GM11168 (cell line): Measurements from ENCODE around the gene WDR19.
"Not testable (repeated sequence)": the region's sequence is repeated elsewhere in the genome, so short reads cannot be mapped to it uniquely, and the experiment has no call there.

Source experiments
- in situ Hi-C: fragments of 300-500 bp; cut with MboI; formaldehyde crosslinking; loops from one replicate; pipeline ENCODE4 v1.12.0; 2022; ENCODE audit warnings: low sequenced_read_pairs; ENCODE audit not compliant: unreplicated experiment

Gene WDR19

DNA sequence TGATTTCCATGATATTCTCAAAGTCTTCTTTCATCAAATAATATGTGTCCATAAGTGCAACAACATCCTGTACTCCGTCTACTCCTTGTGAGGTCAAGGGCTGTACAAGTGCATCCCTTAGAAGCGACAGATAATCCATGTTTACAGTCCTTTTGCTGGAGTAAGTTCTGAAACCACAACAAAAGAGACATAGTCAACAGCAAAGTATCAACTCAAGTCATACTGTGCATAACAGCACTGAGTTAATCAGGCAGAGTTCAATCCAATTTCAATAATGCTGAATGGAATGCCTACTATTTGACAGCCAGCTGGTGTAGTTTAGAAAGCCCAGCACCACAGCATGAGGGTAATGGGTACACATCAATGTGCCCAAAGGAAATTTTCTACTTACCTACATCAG, 109.4 kb downstream of the WDR19 start:
- in situ Hi-C loops = no loop called here

DNA sequence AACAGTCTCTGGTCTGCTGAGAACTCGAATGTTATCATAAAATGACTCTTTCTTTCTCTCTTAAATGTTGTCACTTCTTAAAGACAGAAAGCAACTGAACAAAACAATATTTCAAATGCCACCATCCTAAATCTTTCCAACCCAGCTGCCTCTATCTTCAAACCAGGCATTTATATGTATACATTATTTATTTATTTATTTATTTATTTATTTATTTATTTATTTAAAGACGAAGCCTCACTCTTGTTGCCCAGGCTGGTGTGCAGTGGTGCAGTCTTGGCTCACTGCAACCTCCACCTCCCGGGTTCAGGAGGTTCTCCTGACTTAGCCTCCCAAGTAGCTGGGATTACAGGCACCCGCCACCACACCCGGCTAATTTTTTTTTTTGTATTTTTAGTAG, 110.1 kb downstream of the WDR19 start:
- in situ Hi-C loops = not testable (repeated sequence)

DNA sequence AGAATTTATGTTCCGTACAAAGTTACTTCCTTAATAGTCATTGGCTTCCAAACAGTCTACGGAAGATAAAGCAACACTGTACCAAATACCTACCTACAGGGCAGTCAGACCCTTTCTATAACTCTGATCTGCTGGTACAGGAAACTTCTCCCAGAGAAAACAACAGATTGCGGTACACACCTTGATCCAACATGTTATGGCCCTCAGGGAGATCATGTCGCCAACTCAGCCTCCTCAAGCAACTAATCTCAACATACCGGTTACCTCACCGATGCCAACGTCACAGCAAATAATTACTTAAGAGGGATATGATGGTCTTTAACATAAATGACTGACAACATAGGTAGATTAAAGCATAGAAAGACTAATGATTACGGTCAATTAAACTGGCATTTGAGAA, 113.5 kb downstream of the WDR19 start:
- in situ Hi-C loops = no loop called here

DNA sequence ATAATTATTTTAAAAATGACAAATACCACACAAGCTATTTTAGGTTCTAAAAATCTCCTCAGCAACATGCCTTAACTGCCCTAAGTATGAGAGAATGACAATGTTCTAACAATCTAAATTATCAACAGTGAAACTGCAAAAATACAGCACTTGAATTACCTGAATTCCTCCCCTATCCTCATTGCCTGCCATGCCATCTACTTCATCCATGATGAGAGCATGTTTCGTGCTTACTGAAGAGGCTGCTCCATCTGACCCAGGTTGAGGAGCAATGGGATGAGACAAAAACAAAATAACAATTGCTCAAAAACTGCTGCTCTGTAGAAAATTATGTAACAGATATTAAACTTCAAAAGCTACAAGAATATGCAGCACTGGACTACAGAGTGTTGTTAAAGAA, 120.6 kb downstream of the WDR19 start:
- in situ Hi-C loops = no loop called here

DNA sequence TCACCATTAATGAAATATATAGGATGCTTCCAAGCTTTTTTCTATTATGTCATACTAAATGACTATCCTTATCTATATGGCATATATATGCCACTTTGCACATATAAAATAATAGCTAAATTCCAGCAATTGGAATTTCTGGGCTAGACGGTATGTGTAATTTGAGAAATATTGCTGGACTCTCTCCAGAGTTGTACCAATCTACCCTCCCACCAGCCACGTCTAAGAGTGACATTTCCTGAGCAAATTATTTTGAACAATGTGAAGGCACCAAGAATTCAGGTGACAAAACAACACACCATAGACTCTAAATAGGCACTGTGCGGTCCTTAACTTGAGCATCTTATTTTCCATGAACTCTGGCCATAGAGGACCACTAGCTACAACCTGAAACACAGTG, 121.5 kb downstream of the WDR19 start:
- in situ Hi-C loops = no loop called here

DNA sequence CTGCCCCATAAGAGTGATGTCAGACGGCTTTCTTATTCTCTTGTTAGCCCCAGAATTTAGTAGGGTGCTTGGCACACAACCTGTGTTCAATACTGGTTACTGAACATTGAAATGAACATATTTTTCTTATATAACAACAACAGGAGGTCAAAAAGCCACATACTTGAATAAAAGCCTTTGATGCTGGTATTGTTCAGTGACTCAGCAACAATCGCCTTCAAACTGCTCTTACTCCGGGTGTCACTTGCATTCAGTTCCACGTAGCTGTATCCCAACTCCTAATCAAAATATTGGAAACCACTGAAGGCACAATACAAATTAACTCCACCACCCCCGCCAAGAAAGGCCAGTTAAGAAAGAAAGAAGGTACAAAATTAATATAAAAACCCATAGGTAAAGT, 122.3 kb downstream of the WDR19 start:
- in situ Hi-C loops = no loop called here

DNA sequence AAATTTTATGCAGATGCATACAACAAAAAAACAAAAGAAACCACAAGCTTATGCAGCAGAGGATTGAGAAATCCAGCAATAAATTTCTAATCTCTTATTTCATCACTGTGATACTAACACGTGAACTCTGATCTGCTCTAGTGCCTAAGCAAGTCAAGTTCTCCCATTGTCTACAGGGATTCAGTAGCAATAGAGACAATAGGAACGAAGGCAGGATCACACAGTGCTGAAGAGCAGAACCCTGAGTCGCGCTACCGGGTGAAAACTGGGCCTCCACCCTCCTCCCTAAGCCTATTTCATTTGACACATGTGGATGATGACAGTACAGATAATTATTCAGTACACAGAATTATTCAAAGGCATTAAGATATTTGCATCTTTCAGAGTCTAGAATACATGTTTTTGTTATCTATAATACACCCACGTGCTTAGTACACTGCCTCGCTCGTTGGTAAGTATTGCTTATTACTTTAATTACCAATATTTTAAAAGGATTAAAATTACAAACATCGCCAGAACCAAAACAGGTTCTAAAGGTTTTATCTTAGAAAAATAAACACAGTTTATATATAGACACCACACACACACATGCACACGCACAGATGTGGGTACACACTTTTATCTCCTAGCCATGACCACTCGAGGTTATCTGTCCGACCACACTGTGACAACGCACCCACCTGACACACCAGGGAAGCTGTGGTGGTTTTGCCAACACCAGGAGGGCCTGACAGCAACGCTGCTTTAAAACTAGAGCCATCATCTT, 123.8 kb downstream of the WDR19 start:
- in situ Hi-C loops = no loop called here

DNA sequence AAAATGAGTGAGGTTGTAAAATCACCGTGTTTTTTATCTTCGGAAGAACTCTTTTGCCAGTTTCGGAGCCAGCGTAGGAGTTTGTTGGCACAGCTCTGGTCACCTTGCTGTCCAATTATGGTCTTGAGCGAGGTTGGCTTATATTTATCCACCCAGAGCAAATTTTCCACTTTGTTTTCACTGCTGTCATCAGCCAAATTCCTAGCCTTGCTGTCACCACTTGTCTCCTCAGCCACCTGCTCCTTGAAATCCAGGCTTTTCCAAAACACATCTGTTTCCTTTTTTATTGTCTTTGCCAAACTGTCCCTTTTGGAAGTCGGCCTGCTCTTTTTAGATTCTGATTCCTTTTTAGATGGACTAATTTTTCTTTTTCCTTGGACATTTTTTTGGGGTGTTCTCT, 126.3 kb downstream of the WDR19 start:
- in situ Hi-C loops = no loop called here

DNA sequence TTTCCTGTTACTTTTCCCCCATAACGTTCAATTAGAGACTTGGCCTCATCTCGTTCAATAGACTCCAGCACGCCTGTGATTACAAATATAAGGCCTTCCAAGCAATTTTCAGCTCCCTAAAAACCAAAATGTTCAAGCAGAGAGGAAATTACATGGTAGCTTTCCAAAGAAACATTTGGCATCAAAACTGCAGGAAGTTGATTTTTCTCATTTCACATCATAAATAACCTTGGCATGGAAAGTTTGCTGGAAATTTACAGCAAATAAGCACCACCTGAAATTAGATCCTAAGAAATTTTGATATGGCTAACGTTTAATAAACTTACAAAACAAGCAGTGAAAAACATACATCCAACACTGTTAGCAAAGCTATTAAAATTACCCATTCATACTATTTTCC, 130.5 kb downstream of the WDR19 start:
- in situ Hi-C loops = no loop called here

DNA sequence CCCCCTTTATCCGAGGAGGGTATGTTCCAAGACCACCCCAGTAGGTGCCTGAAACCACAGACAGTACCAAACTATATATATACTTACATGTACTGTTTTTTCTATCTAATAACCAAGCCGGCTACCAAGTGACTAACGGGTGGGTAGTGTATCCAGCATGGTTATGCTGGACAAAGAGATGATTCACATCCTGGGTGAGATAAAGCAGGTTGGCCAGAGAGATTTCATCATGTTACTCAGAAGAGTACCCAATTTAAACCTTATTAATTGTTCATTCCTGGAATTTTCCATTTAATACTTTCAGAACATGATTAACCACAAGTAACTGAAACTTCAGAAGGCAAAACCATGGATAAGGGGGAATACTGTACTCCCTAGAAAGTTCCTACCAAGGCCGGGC, 137.3 kb downstream of the WDR19 start:
- in situ Hi-C loops = no loop called here

DNA sequence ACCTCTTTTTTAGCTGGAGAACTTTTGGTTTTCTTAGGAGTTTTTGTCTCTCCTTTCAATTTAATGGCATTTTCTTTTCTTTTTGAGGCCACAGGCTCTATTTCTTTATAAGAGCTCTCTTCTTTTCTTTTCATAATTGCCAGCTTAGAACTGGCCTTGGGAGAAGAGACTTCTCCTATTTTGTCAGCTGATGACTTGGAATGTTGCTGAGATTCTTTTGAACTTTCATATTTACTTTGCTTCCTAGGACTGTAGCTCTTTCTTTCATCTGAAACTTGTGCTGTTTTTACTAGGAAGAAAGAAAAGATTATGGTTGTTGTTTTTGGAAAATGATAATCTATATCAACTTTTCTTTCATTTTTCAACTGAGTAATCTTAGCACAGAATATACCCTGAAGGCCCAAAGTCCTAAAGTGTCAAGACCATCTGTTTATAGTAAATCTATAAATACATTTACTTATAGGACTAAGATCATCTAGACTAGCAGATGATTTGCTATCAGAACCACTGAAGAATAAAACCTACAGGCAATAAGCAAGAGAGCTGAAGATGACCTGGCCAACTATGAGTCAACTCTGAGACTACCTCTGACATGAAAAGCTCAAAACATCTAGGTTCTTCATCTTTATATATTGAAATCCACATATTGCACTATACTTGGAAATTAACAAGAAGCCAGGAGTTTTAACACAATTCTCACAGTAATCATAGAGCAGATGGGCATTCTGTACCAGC, 138.2 kb downstream of the WDR19 start:
- in situ Hi-C loops = no loop called here

DNA sequence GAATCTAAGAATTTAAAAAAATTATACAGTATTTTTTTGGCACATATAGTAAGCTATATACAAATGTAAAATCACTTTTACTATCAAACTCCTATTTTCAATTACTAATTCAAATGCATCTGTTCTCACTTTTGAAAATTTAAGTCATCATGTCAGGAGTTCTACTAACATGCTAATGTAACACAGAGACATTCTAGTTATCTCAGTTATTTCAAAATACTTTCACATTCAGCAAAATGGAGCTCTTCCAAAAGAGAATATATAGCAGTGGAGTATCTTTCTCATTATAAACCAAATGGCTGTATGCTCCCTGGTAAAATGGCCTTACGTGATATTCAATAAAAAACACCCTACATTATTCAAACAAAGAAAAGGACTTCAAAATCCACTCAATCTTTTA, 141.5 kb downstream of the WDR19 start:
- in situ Hi-C loops = no loop called here

DNA sequence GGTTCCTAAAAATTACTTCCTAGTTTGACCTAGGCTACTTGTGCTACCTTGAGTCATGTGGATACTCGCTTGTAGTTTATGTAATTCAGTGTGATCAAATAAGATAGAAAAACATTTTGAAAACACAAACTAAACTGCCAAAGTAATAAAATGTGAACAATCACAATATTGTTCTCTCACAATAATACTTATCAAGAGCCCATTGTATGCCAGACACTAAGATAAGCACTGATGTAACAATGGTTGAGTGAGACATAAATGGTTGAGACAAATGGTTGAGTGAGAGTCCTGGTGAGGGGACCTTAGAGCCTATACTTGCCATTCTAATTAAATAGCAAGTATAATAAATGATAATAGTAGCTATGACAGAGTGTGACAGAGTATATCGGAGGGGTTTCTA, 142.1 kb downstream of the WDR19 start:
- in situ Hi-C loops = no loop called here

DNA sequence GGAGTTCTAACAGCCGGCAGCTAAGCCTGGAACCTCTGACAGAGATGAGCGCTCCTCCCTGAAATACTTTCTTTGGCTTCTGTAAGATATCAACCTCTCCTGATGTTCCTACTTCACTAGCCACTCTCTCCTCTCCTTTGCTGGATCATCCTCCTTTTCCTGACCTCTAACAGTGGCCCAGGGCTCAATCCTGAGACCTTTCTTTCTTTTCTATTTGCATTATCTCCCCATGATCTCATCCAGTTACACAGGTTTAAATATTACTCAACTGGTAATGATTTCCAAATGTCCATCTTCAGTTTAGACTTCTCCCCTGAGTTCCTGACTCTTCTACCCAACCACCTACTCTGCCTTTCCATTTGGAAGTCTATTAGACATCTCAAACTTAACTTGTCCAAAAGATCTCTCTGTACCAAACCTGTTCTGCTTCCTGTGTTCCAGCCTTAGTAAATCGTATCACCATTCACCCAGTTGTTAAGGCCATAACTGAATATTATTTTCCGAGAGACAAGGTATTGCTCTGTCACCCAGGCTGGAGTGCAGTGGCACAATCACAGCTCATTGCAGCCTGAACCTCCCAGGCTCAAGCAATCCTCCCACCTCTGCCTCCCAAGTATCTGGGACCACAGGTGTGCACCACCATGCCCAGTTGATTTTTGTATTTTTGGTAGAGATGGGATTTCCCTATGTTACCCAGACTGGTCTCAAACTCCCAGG, 142.7 kb downstream of the WDR19 start:
- in situ Hi-C loops = no loop called here

DNA sequence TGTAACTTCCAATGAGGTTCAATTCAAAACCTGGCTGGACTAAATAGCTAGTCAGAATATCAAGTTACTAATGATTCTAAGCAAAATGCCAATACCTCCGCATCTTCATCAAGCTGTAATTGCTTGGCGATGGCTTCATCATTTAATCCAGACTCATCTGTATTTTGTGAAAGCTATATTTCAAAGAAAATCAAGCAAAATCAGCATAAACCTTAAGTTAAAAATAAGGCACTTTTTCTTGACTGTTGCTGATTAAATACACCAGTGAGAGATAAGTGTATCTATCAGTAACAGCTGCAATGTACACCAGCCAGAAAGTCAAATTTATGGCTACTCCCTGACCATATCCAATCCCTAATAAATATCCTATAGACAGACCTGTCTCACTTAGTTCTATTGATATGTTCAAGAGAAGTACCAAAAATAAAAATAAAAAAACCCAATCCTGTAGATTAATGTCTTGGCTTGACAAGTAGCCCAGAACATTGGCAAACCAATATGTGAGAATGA, 144.2 kb downstream of the WDR19 start:
- in situ Hi-C loops = no loop called here

DNA sequence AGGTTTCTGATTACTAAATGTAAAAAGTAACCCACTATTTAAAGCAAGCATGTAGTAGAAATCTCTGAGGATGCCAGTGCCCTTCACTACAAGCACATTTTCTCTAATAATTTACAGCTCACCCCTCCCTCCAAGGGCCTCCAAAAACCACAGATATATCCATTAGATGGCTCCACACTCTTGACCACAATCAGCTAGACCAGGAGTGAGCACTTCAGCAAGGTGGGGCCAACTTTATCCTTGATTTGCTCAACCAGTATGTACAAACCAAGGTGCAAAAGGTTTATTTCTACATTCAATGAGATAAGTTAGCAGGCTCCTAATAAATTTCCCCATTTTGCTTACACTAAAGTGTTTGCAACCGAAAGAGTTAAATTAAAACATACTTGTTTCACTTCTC, 148.0 kb downstream of the WDR19 start:
- in situ Hi-C loops = no loop called here

DNA sequence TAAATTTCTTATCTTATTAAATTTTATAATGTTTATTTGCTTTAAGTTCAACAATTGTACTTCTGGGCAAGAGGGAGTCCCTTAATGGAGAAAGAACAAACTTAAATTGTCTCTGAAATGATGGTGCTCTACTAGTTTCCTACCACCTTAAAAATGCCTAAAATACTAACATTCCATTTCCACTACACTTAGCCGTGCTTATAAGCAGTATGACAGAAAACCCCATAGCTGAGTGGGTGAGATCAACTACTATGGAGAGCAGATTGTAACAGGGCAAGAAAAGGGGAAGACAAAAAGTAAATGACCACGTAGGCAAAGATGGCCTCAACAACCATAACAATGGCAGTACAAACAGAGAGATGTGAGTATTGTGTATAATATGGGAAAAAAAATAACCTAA, 148.9 kb downstream of the WDR19 start:
- in situ Hi-C loops = no loop called here
